Endothelial cell of umbilical vein (primary cell): ENCODE data around the gene NDUFS2. TPM values are rescaled to one million over a fixed set of nuclear protein-coding genes. Genes with fewer than 3 reads are reported as not detected.
A peak's percentile ranks its signal among the peaks of the same experiment; 100 is the strongest.

Source experiments
- BruUV-seq: library from RNA; stranded (reverse); fragments of 400-500 nt; replicated peaks from 2 replicates; lab custom pipeline; 2021; lab: Mats Ljungman, UMichigan
- CTCF ChIA-PET: fragments of 300-600, 350-600 bp; sonication (Branson Sonifier 250); formaldehyde crosslinking; loops from one replicate; lab custom pipeline; 2021; ENCODE audit warnings: antibody characterized with exemption, inconsistent platforms; lab: Charles Lee
- POLR2A ChIA-PET: fragments of 300-600, 350-600 bp; sonication (Branson Sonifier 250); formaldehyde crosslinking; loops from one replicate; lab custom pipeline; 2021; ENCODE audit warnings: antibody characterized with exemption, inconsistent platforms; lab: Charles Lee
- DNase-seq: peaks from one replicate; pipeline ENCODE4 v3.0.0-alpha.2; 2011; ENCODE audit warnings: low read depth, low spot score
- FAIRE-seq: peaks from 2 replicates; lab custom pipeline; 2011; peaks lifted over from hg19 to GRCh38; lab: Jason Lieb, UNC
- H2AFZ ChIP-seq: 2 replicates; pipeline ENCODE4 v1.6.0; 2012; ENCODE audit warnings: low read depth, low read length, control low read depth, inconsistent platforms
- H3K27ac ChIP-seq: 2 replicates; pipeline ENCODE4 v1.5.1; 2011; ENCODE audit warnings: low read depth, mild to moderate bottlenecking, control low read depth, low read length, moderate library complexity; ENCODE audit not compliant: insufficient read depth
- H3K27me3 ChIP-seq, 2 experiments: 2 replicates each; pipeline versions ENCODE4 v1.6.0 to v1.6.1; 2011; ENCODE audit warnings: low read length in 2 of 2, mixed read lengths in 1 of 2; ENCODE audit not compliant: control insufficient read depth in 2 of 2, insufficient read depth in 2 of 2
- H3K36me3 ChIP-seq, 2 experiments: 2 replicates in 1 of 2; 3 replicates in 1 of 2; pipeline ENCODE4 v1.5.1; 2011; ENCODE audit warnings: low read length in 2 of 2, mild to moderate bottlenecking in 1 of 2, moderate library complexity in 1 of 2; ENCODE audit not compliant: control insufficient read depth in 2 of 2, insufficient read depth in 2 of 2; ENCODE audit errors: extremely low read depth in 1 of 2
- H3K4me1 ChIP-seq: 3 replicates; pipeline ENCODE4 v1.5.1; 2011; ENCODE audit warnings: mild to moderate bottlenecking, low read length; ENCODE audit not compliant: control insufficient read depth, insufficient read depth; ENCODE audit errors: extremely low read depth
- H3K4me2 ChIP-seq: 2 replicates; pipeline ENCODE4 v1.6.1; 2011; ENCODE audit warnings: low read length, control low read depth, mixed read lengths; ENCODE audit not compliant: insufficient read depth
- H3K4me3 ChIP-seq, 3 experiments: fragments of 200-600 bp in 1 of 3; sonication (generic), shearing (Covaris generic) in 1 of 3; replicated peaks in 1 of 3; 2 replicates each; pipeline ENCODE4 v1.5.1; 2011 to 2016; ENCODE audit warnings: control low read depth in 3 of 3, low read length in 3 of 3, mild to moderate bottlenecking in 2 of 3, inconsistent platforms in 1 of 3, low read depth in 1 of 3, moderate library complexity in 1 of 3; ENCODE audit not compliant: insufficient read depth in 1 of 3
- H3K79me2 ChIP-seq: 2 replicates; pipeline ENCODE4 v1.6.0; 2012; ENCODE audit warnings: low read length, inconsistent platforms; ENCODE audit not compliant: control insufficient read depth, insufficient read depth
- H3K9ac ChIP-seq: replicated peaks from 2 replicates; pipeline ENCODE3; 2011; ENCODE audit warnings: low read length, control low read depth; ENCODE audit not compliant: insufficient read depth; ENCODE audit errors: extremely low read depth
- H3K9me1 ChIP-seq: replicated peaks from 3 replicates; pipeline ENCODE4 v1.6.0; 2011; ENCODE audit warnings: mild to moderate bottlenecking, low read length; ENCODE audit not compliant: control insufficient read depth, insufficient read depth; ENCODE audit errors: extremely low read depth
- H3K9me3 ChIP-seq: replicated peaks from 2 replicates; pipeline ENCODE4 v1.5.1; 2012; ENCODE audit warnings: low read length, inconsistent platforms; ENCODE audit not compliant: control insufficient read depth, insufficient read depth
- H4K20me1 ChIP-seq: replicated peaks from 2 replicates; pipeline ENCODE3; 2011; ENCODE audit warnings: mild to moderate bottlenecking, low read length; ENCODE audit not compliant: control insufficient read depth, insufficient read depth; ENCODE audit errors: extremely low read depth
- CTCF ChIP-seq, 2 donors: IDR thresholded peaks; 1 replicate in 1 of 2; 2 replicates in 1 of 2; pipeline ENCODE4 v1.5.1; 2011; ENCODE audit warnings: low read length in 2 of 2, mild to moderate bottlenecking in 2 of 2, moderate library complexity in 2 of 2, control low read depth in 1 of 2, inconsistent platforms in 1 of 2, low read depth in 1 of 2; ENCODE audit not compliant: insufficient read depth in 1 of 2; ENCODE audit errors: extremely low read depth in 1 of 2
- FOS ChIP-seq: IDR thresholded peaks from 2 replicates; pipeline ENCODE4 v1.6.1; 2011; ENCODE audit warnings: mild to moderate bottlenecking, low read length, moderate library complexity, borderline replicate concordance; ENCODE audit not compliant: insufficient read depth
- dilution Hi-C: fragments of 300-500 bp; cut with MboI; formaldehyde crosslinking; loops from one replicate; pipeline ENCODE4 v1.15.0; 2019; ENCODE audit warnings: low sequenced_read_pairs; ENCODE audit not compliant: extremely low pct_ligation_motif_present
- intact Hi-C: fragments of 100-400 bp; cut with micrococcal nuclease; formaldehyde crosslinking; loops from one replicate; pipeline ENCODE4 v1.10.0; 2022
- polyA plus RNA-seq, 4 experiments: library from polyadenylated mRNA; depleted of rRNA in 3 of 4; stranded (reverse) in 3 of 4; unstranded in 1 of 4; fragments of >200 nt; gene quantifications; 2 replicates each; pipeline versions ENCODE4 v1.2.1 to v1.2.3, GENCODE V29; 2011 to 2012; ENCODE audit warnings: missing spikeins in 1 of 4
- total RNA-seq: library from RNA; stranded (reverse); gene quantifications from 2 replicates; pipeline ENCODE4 v1.2.3, GENCODE V29; 2021

NDUFS2 gene
- total and polyA plus RNA-seq, 2 donors (not counting 3 experiments of a cell fraction or from before 2014, with no cell fraction given) = 95.1 to 130 TPM

DNA sequence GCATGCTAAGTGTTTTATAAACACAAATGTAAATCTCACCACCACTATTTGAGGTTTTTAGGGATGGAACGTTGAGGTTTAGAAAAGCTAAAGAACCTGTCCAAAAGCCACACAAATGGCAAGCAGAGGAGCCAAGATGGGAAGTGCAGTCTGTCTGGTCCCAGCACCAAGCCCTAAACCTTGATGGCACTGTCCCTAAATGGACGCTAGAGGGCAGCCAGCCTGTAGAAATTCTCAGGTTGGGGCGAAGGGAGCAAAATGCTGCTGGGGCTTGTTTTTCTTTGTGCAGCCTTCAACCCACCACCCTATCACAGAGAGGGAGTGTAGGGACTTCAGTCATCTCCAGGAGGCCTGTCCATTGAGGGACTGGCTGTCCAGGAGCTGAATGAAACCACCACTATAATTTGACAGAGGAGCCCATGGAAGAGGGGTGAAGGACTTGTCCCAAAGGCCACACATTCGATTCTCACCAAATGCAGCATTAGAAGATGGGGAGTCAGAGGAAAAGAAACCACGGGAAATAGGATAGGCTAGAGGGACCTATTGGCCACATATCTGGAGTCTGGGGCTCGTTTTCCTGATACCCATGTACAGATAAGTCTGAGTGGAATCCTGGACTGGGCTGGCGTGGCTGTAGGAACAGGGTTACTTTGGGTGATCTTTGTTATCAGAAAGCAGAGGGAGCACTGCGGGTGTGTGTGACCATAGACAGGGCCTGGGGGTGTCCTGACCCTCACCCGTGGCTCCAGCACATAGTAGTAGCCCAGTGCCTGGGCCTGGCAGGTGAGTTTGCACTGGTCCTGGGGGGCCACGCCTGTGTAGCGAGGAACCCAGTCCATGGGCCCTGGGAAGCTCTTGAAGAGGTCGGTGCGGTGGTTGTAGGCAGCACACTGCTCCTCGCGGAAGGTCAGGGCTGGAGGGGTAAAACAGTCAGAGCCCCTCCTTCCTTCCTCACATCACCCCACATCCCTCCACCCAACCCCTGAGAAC lies 9.4 kb upstream of the NDUFS2 start:
- ChIA-PET POLR2A (interaction anchor here (1.6 kb wide), 1 partner anchor 33 kb away, joined by 5 read pairs; no protein-coding TSS in a partner anchor), CTCF (interaction anchor here (1.0 to 6.2 kb wide), 9 partner anchors 9 to 189 kb away, joined by 3 to 54 read pairs (median 10); partner anchors contain the start of genes APOA2, NDUFS2 and TOMM40L)
- peak; percentile 68 for DNase-seq
- dilution Hi-C loops = no loop called here
- Histone ChIP-seq H3K9ac (no peak overlapping the region), H2AFZ (no peak overlapping the region), H3K9me1 (no peaks in the 10 kb centered on the region), H3K36me3 (peaks cover 3% of the 10 kb centered on the region in 2 experiments), H3K4me2 (no peak overlapping the region), H3K9me3 (no peaks in the 10 kb centered on the region), H3K4me3 (no peak overlapping the region), H4K20me1 (no peaks in the 10 kb centered on the region), H3K79me2 (peaks cover 24% of the 10 kb centered on the region), H3K4me1 (peaks cover 21% of the 10 kb centered on the region), H3K27ac (no peak overlapping the region), H3K27me3 (no peaks in the 10 kb centered on the region)
- no TSS peak for BruUV-seq
- FAIRE-seq = peak; percentile 94
- intact Hi-C loops = loop anchor here (1.0 to 2.0 kb wide), 4 partner anchors 17 to 190 kb away; no protein-coding TSS in a partner anchor
- TF ChIP-seq CTCF (IDR thresholded peaks at IDR 0.05; ENCODE audit: extremely low read depth in 1 of 2, insufficient read depth in 1 of 2, low read depth in 1 of 2, low read length in 2 of 2) = peak; percentile 93
- TF ChIP-seq FOS = no peak
